ENCODE data around the gene SPON1. TPM values are rescaled to one million over a fixed set of nuclear protein-coding genes. Genes with fewer than 3 reads are reported as not detected.

Gene SPON1
- total and polyA plus RNA-seq, 10 of the 15 experiments (the other 5 are each of a cell fraction or from before 2014, with no cell fraction given): 0.13 to 1.1 (median 0.18) TPM; not detected in 5

DNA sequence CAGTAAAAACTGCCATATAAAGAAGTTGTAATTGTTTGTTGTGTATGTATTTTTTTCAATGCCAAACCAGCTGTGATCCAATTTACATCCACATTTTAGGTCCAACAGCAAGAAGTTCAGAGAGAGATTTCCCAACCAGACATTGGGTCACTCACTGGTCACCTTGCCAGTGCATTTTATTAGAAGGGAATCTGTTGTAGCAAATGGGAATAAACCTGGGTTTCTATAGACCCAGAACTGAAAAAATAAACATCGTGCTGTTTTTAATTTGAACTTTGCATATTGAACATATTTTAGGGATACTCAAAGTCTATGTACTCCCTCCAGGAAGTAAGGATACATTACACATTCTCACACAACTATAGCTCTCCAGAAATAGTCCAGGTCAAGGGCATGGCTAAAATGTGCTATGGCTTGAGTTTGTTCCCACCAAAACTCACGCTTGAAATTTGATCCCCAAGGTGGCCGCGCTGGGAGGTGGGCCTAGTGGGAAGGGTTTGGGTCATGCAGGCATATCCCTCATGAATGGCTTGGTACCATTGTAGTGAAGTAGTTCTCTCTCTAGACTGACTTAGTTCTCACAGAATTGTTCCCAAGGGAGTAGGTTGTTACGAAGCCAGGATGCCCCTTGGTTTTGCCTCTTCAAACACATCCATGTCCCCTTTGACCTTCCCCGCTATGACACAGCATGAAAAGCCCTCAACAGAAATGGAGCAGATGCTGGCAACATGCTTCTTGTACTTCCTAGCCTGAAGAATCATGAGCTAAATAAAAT, 305.5 kb downstream of the SPON1 start (continued):
- TF ChIP-seq LARP7 (IDR thresholded peaks at IDR 0.05): no peak
- TF ChIP-seq POLR2AphosphoS5 (IDR thresholded peaks at IDR 0.05; ENCODE audit: low read length): no peak
- TF ChIP-seq ZBED1 (IDR thresholded peaks at IDR 0.05; ENCODE audit: borderline replicate concordance): no peak
- TF ChIP-seq GATAD2B (conservative IDR thresholded peaks at IDR 0.05; ENCODE audit: low read depth): no peak
- TF ChIP-seq IRF4 (IDR thresholded peaks at IDR 0.05; ENCODE audit: low read depth, low read length): no peak
- no peak for TF ChIP-seq POU2F2 (IDR thresholded peaks at IDR 0.05; ENCODE audit: borderline replicate concordance, low read depth, low read length)
- TF ChIP-seq EED (IDR thresholded peaks at IDR 0.05; ENCODE audit: low read depth): no peak
- TF ChIP-seq, protein P1, sequence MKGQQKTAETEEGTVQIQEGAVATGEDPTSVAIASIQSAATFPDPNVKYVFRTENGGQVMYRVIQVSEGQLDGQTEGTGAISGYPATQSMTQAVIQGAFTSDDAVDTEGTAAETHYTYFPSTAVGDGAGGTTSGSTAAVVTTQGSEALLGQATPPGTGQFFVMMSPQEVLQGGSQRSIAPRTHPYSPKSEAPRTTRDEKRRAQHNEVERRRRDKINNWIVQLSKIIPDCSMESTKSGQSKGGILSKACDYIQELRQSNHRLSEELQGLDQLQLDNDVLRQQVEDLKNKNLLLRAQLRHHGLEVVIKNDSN (IDR thresholded peaks at IDR 0.05; ENCODE audit: borderline replicate concordance, extremely low read length, insufficient read depth, low read depth, low read length): no peak
- no peak for TF ChIP-seq PRDM15 (CRISPR knock-in tag; IDR thresholded peaks at IDR 0.05)
- no peak for TF ChIP-seq SREBF2 (IDR thresholded peaks at IDR 0.05; ENCODE audit: low read length)
- no peak for TF ChIP-seq JUNB (IDR thresholded peaks at IDR 0.05)
